RWPE2 (cell line): ENCODE measurements around the gene CNTRL.

Experiments
- ATAC-seq: fragments of 200-7000 bp; cut with Tn5 transposase; 3 replicates; pipeline ENCODE4 v1.9.1; 2021; ENCODE audit warnings: low read depth
- DNase-seq: peaks from one replicate; pipeline ENCODE4 v3.0.0-alpha.2; 2020; ENCODE audit warnings: low spot score
- H3K27ac ChIP-seq: fragments of 450-650 bp; 2 replicates; pipeline ENCODE4 v1.5.1; 2017; ENCODE audit warnings: mild to moderate bottlenecking; ENCODE audit not compliant: poor library complexity, severe bottlenecking
- H3K27me3 ChIP-seq: fragments of 250-450 bp; sonication (Bioruptor Pico); 2 replicates; pipeline ENCODE4 v1.5.1; 2021; ENCODE audit warnings: mild to moderate bottlenecking, moderate library complexity; ENCODE audit not compliant: insufficient read depth, poor library complexity, severe bottlenecking
- H3K36me3 ChIP-seq: fragments of 250-450 bp; sonication (Bioruptor Pico); 2 replicates; pipeline ENCODE4 v1.5.1; 2020; ENCODE audit warnings: low read depth, mild to moderate bottlenecking, moderate library complexity
- H3K4me1 ChIP-seq: fragments of 250-450 bp; sonication (Bioruptor Pico); 2 replicates; pipeline ENCODE4 v1.5.1; 2021; ENCODE audit warnings: mild to moderate bottlenecking, moderate library complexity; ENCODE audit not compliant: insufficient read depth, poor library complexity, severe bottlenecking
- H3K4me3 ChIP-seq: fragments of 250-450 bp; sonication (Bioruptor Pico); 2 replicates; pipeline ENCODE4 v1.5.1; 2021; ENCODE audit warnings: mild to moderate bottlenecking, moderate library complexity; ENCODE audit not compliant: severe bottlenecking
- H3K9me3 ChIP-seq: fragments of 250-450 bp; sonication (Bioruptor Pico); 2 replicates; pipeline ENCODE4 v1.5.1; 2021; ENCODE audit warnings: mild to moderate bottlenecking, moderate library complexity; ENCODE audit not compliant: severe bottlenecking
- CTCF ChIP-seq: fragments of 450-650 bp; IDR thresholded peaks from one replicate; pipeline ENCODE4 v1.5.1; 2017; ENCODE audit warnings: mild to moderate bottlenecking, moderate library complexity; ENCODE audit not compliant: poor library complexity, severe bottlenecking

The CNTRL gene

GRCh38 chr9:121182101-121182836, 107.5 kb downstream of the CNTRL start:
- no peak for TF ChIP-seq CTCF
- Histone ChIP-seq H3K4me1 (no peaks in the 10 kb centered on the region), H3K36me3 (peaks cover 96% of the 10 kb centered on the region), H3K27ac (no peak overlapping the region), H3K4me3 (no peak overlapping the region), H3K27me3 (no peaks in the 10 kb centered on the region), H3K9me3 (no peaks in the 10 kb centered on the region)
- DNase-seq, result no peak
- ATAC-seq, result no peak

GRCh38 chr9:121182989-121183388, 108.2 kb downstream of the CNTRL start:
- H3K4me3 ChIP-seq, result no peak overlapping the region
- H3K4me1 ChIP-seq, result peaks cover under 1% of the 10 kb centered on the region
- no peaks in the 10 kb centered on the region for H3K27me3 ChIP-seq
- ATAC-seq, result no peak
- H3K27ac ChIP-seq, result no peak overlapping the region
- no peaks in the 10 kb centered on the region for H3K9me3 ChIP-seq
- TF ChIP-seq CTCF, result no peak
- no peak for DNase-seq
- peaks cover 90% of the 10 kb centered on the region for H3K36me3 ChIP-seq

DNA sequence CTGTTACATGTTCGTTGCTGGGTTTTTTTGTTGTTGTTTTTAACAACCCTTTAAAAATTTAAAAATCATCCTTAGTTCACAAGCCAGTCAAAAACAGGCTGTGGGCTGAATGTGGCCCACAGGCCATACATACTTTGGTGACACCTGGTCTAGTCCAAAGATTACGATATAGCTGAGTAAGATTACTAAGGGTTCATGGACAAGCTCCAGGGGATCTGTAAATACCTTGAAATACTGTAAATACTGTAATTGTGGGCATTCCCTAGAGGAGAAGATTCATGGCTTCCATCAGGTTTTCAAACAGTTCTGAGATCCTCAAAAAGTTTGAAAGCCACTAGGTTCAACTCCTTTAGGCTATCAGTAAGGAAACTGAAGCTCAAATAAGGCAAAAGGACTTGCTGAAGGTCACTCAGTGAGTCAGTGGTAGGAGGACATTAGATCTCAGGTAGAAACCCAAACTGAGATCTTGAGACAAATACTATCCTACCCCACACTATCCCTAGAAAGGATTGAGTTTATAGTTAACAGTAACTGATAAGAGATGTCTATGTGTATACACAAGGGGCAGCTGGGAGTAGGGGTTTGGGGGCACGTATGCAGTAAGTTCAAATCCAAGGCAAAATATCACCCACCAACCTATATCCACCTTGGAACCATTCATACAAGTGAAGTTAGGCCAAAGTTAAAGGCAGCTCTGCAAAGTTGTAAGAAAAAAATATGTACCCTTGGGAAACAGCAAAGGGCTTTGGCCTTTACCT, 109.1 kb downstream of the CNTRL start:
- Histone ChIP-seq H3K9me3 (no peaks in the 10 kb centered on the region), H3K27me3 (no peaks in the 10 kb centered on the region), H3K4me3 (no peak overlapping the region), H3K27ac (no peak overlapping the region), H3K4me1 (peaks cover 6% of the 10 kb centered on the region), H3K36me3 (peaks cover 84% of the 10 kb centered on the region)
- no peak for ATAC-seq
- TF ChIP-seq CTCF, result no peak
- no peak for DNase-seq

- no peak for TF ChIP-seq CTCF
- H3K36me3 ChIP-seq, result peaks cover 82% of the 10 kb centered on the region
- peaks cover 6% of the 10 kb centered on the region for H3K4me1 ChIP-seq
Observed at GRCh38 chr9:121184463-121184862, 109.7 kb downstream of the CNTRL start.

More at GRCh38 chr9:121184463-121184862, 109.7 kb downstream of the CNTRL start:
- H3K9me3 ChIP-seq, result no peaks in the 10 kb centered on the region
- ATAC-seq, result no peak
- H3K27ac ChIP-seq, result no peak overlapping the region
- DNase-seq, result no peak
- no peak overlapping the region for H3K4me3 ChIP-seq
- no peaks in the 10 kb centered on the region for H3K27me3 ChIP-seq
